Uterus (tissue), 2 donors: ENCODE results near the gene PYROXD2.

ENCODE experiments used
- CTCF ChIP-seq, 4 experiments: fragments of 200-600 bp in 2 of 4; fragments of 450-650 bp in 2 of 4; sonication (generic) in 2 of 4; IDR thresholded peaks; one replicate each; pipeline ENCODE4 v1.5.1; 2016 to 2019; ENCODE audit warnings: antibody characterized with exemption in 4 of 4, mild to moderate bottlenecking in 2 of 4, moderate library complexity in 1 of 4
- POLR2A ChIP-seq, 2 donors: fragments of 450-650 bp; IDR thresholded peaks; one replicate each; pipeline ENCODE4 v1.6.1; 2016; ENCODE audit warnings: antibody characterized with exemption in 2 of 2, mild to moderate bottlenecking in 1 of 2, moderate library complexity in 1 of 2

- TF ChIP-seq POLR2A (IDR thresholded peaks at IDR 0.05) = no peak
- no peak for TF ChIP-seq CTCF (IDR thresholded peaks at IDR 0.05)
Observed at GRCh38 chr10:98382691-98383101, 32.3 kb downstream of the PYROXD2 start.
